Osteoblast (primary cell): ENCODE data around the gene LRRK1. TPM values are rescaled to one million over a fixed set of nuclear protein-coding genes. Genes with fewer than 3 reads are reported as not detected.
"Not testable (repeated sequence)": the region's sequence is repeated elsewhere in the genome, so short reads cannot be mapped to it uniquely, and the experiment has no call there.

Experiments used
- DNase-seq: peaks from one replicate; pipeline ENCODE4 v3.0.0; 2011; ENCODE audit warnings: low spot score, mixed read lengths; ENCODE audit not compliant: insufficient read length; ENCODE audit errors: missing footprints
- H2AFZ ChIP-seq: 2 replicates; pipeline ENCODE4 v1.6.0; 2011; ENCODE audit warnings: mild to moderate bottlenecking, low read length
- H3K27ac ChIP-seq: 2 replicates; pipeline ENCODE4 v1.5.1; 2011; ENCODE audit warnings: mild to moderate bottlenecking, low read depth, low read length, moderate library complexity
- H3K27me3 ChIP-seq: 2 replicates; pipeline ENCODE4 v1.6.0; 2012; ENCODE audit warnings: mild to moderate bottlenecking, control low read depth, inconsistent platforms, low read length, moderate library complexity; ENCODE audit not compliant: insufficient read depth
- H3K36me3 ChIP-seq: 2 replicates; pipeline ENCODE4 v1.5.1; 2011; ENCODE audit warnings: mild to moderate bottlenecking, low read length, control low read depth, moderate library complexity; ENCODE audit not compliant: insufficient read depth
- H3K4me1 ChIP-seq: 2 replicates; pipeline ENCODE4 v1.5.1; 2011; ENCODE audit warnings: mild to moderate bottlenecking, low read length, control low read depth, moderate library complexity; ENCODE audit not compliant: insufficient read depth
- H3K4me2 ChIP-seq: 2 replicates; pipeline ENCODE4 v1.6.0; 2011; ENCODE audit warnings: mild to moderate bottlenecking, low read length; ENCODE audit not compliant: insufficient read depth
- H3K4me3 ChIP-seq: fragments of 200-600 bp; sonication (generic); 3 replicates; pipeline ENCODE4 v1.5.1; 2012; ENCODE audit warnings: mild to moderate bottlenecking, low read length, inconsistent platforms; ENCODE audit not compliant: insufficient read depth
- H3K79me2 ChIP-seq: 2 replicates; pipeline ENCODE4 v1.6.0; 2012; ENCODE audit warnings: mild to moderate bottlenecking, low read length, control low read depth, inconsistent platforms; ENCODE audit not compliant: insufficient read depth
- H3K9me3 ChIP-seq: 2 replicates; pipeline ENCODE4 v1.5.1; 2011; ENCODE audit warnings: low read depth, low read length, control low read depth
- H4K20me1 ChIP-seq: 2 replicates; pipeline ENCODE4 v1.6.0; 2012; ENCODE audit warnings: mild to moderate bottlenecking, low read length, control low read depth; ENCODE audit not compliant: insufficient read depth
- total RNA-seq: library from RNA; depleted of rRNA; stranded (reverse); fragments of >200 nt; gene quantifications from 2 replicates; pipeline ENCODE4 v1.2.3, GENCODE V29; 2012
- TF ChIP-seq, protein P1 (sequence below): IDR thresholded peaks from 2 replicates; pipeline ENCODE4 v1.5.1; 2011; ENCODE audit warnings: mild to moderate bottlenecking, low read depth, low read length, moderate library complexity; ENCODE audit errors: extremely low read depth

Gene LRRK1
- total RNA-seq, 1 donor: 15.2 TPM

DNA sequence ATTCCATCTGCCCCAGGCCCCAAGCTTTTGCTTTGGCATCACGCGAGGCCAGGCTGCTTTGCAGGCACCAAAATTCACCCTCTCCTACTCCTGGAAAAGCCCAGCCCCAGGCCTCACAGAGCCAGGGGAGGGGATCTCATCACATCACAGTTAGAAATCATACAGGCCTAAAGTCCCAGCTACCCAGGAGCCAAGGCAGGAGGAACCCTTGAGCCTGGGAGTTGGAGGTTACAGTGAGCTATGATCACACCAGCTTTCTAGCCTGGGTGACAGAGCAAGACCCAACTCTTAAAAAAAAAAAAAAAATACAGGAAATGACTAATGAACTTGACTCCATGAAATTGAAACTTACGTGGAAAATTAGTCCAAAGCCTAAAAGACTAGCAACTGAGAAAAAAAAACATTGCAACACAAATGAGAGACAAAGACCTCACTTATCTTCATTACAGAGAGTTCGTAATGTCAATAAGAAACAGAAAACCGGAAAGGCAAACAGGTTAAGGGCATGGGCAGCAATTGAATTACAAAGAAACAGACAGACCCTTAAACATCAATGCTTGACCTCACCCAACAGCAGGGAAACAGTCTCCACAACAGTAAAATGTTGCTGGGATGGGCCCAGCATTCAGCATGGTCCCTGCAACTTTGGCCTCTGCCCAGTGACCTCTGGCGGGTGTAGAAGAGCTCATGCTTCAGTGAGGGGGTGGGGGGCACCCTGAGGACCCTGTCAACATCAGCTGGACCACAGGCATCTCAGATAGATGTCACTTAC is 151.5 kb downstream of the LRRK1 start:
- Histone ChIP-seq H2AFZ (peak overlapping the region; percentile 74), H3K79me2 (no peaks in the 10 kb centered on the region), H3K4me3 (peak overlapping the region; percentile 32), H3K27ac (peak overlapping the region; percentile 95), H3K27me3 (no peaks in the 10 kb centered on the region), H4K20me1 (no peaks in the 10 kb centered on the region), H3K36me3 (peaks cover 10% of the 10 kb centered on the region), H3K4me2 (peak overlapping the region; percentile 62), H3K4me1 (peaks cover 37% of the 10 kb centered on the region), H3K9me3 (no peaks in the 10 kb centered on the region)
- peak; percentile 90 for DNase-seq
- TF ChIP-seq, protein P1, sequence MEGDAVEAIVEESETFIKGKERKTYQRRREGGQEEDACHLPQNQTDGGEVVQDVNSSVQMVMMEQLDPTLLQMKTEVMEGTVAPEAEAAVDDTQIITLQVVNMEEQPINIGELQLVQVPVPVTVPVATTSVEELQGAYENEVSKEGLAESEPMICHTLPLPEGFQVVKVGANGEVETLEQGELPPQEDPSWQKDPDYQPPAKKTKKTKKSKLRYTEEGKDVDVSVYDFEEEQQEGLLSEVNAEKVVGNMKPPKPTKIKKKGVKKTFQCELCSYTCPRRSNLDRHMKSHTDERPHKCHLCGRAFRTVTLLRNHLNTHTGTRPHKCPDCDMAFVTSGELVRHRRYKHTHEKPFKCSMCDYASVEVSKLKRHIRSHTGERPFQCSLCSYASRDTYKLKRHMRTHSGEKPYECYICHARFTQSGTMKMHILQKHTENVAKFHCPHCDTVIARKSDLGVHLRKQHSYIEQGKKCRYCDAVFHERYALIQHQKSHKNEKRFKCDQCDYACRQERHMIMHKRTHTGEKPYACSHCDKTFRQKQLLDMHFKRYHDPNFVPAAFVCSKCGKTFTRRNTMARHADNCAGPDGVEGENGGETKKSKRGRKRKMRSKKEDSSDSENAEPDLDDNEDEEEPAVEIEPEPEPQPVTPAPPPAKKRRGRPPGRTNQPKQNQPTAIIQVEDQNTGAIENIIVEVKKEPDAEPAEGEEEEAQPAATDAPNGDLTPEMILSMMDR: no peak

DNA sequence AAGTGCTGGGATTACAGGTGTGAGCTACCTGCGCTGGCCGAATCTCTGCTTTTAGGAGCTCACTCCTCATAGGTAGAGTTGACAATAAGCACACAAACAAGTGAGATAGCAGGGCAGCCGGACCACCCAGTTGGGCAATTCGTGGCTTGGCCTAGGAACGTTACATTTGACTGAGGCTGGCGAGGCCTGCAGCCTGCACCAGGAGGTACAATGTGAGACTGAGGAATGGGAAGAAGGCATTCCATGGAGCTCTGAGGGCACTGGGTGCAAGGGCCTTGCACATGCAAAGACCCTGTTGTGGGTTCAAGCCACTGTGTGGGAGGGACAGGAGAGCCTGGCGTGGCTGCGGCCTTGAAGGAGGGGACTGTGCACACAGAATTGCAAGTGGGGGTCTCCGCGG is 152.5 kb downstream of the LRRK1 start:
- Histone ChIP-seq H2AFZ (no peak overlapping the region), H3K27me3 (no peaks in the 10 kb centered on the region), H4K20me1 (no peaks in the 10 kb centered on the region), H3K36me3 (peaks cover 3% of the 10 kb centered on the region), H3K4me1 (peaks cover 37% of the 10 kb centered on the region), H3K4me3 (no peak overlapping the region), H3K79me2 (no peaks in the 10 kb centered on the region), H3K4me2 (no peak overlapping the region), H3K9me3 (no peaks in the 10 kb centered on the region), H3K27ac (no peak overlapping the region)
- TF ChIP-seq, protein P1: no peak
- no peak for DNase-seq

DNA sequence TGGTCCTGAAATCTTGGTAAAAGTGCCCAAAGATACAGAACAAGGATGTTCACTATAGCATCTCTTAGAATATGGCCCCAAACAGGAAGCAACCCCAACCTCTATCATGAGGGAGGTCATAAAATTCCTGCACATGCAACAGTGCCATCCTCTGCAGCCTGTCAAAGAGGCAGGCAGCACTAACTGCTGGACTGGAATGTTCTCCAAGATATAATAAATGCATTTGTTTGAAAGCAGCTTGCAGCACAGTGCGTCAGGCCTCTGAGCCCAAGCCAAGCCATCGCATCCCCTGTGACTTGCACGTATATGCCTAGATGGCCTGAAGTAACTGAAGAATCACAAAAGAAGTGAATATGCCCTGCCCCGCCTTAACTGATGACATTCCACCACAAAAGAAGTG is 153.1 kb downstream of the LRRK1 start:
- DNase-seq, H3K27me3 ChIP-seq, H4K20me1 ChIP-seq, H3K79me2 ChIP-seq, H3K4me3 ChIP-seq, H3K27ac ChIP-seq, H3K9me3 ChIP-seq, H3K36me3 ChIP-seq, H3K4me2 ChIP-seq, H2AFZ ChIP-seq: not testable (repeated sequence)
- peaks cover 37% of the 10 kb centered on the region for H3K4me1 ChIP-seq

DNA sequence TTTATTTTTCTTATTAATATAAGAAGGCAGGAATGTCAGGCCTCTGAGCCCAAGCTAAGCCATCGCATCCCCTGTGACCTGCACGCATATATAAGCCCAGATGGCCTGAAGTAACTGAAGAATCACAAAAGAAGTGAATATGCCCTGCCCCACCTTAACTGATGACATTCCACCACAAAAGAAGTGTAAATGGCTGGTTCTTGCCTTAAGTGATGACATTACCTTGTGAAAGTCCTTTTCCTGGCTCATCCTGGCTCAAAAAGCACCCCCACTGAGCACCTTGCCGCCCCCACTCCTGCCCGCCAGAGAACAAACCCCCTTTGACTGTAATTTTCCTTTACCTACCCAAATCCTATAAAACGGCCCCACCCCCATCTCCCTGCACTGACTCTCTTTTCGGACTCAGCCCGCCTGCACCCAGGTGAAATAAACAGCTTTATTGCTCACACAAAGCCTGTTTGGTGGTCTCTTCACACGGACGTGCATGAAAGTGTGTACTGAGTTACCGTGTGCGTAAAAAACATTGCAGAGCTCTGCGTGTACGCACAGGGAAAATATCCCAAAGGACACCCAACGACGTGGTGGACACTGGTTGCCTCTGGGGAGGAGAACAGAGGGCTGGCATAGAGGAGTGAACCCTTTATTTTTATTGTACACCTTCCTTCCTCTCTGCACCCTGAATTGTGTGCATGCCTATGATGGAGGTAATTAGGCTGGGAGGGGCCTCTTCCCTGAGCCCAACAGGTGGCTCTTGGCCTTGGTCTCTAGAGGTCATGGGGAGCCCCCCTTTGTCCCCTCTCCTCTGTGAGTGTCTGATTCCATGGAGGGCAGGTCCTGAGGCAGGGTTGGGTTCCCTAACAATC is 158.9 kb downstream of the LRRK1 start:
- not testable (repeated sequence) for H3K27ac ChIP-seq, H3K4me3 ChIP-seq, H3K4me2 ChIP-seq, H3K36me3 ChIP-seq, H3K79me2 ChIP-seq, H3K9me3 ChIP-seq, H3K4me1 ChIP-seq, H4K20me1 ChIP-seq, H2AFZ ChIP-seq, H3K27me3 ChIP-seq
- DNase-seq: peak; percentile 50
